Adrenal gland (tissue), 5 donors: ENCODE data around the gene HDAC4.

ENCODE experiments used
- CTCF ChIP-seq, 6 experiments: fragments of 450-650 bp in 4 of 6; fragments of 200-600 bp in 2 of 6; sonication (generic) in 1 of 6; IDR thresholded peaks; 1 replicate in 5 of 6; 2 replicates in 1 of 6; pipeline versions ENCODE4 v1.5.1 to v1.8.0; 2016 to 2021; ENCODE audit warnings: antibody characterized with exemption in 6 of 6, mild to moderate bottlenecking in 2 of 6, moderate library complexity in 1 of 6
- POLR2A ChIP-seq, 2 donors: fragments of 450-650 bp; IDR thresholded peaks; one replicate each; pipeline ENCODE4 v1.6.1; 2017; ENCODE audit warnings: antibody characterized with exemption in 2 of 2, mild to moderate bottlenecking in 2 of 2, moderate library complexity in 1 of 2
- donor health status: DM: no; HTN: no; CAD: no.

GRCh38 chr2:239311132-239312040 is 89.4 kb downstream of the HDAC4 start:
- no peak for TF ChIP-seq CTCF (IDR thresholded peaks at IDR 0.05)
- peak in 1 of 2 donors; percentile 32 for TF ChIP-seq POLR2A (IDR thresholded peaks at IDR 0.05)
